Measurements from ENCODE around the gene PPIP5K2. TPM values are rescaled to one million over a fixed set of nuclear protein-coding genes. Genes with fewer than 3 reads are reported as not detected.

Gene PPIP5K2
- total and polyA plus RNA-seq, 3 donors from 2014 or later: 23.7 to 42.8 (median 30.4) TPM

DNA sequence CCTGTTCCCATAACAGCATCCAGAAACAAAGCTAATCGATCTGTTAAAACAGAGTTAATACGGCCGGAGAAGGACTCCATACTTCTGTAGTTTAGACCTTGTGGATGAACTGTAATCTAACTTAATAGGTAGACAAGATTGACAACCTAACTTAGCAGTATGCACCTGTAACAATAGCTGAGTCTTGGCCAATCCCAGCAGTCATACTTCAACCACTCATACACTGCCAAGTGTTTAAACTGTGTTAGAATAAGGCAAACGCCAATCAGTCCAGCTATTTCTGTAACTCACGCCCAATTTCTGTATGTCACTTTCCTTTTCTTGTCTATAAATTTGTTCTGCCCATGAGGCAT is 104.8 kb downstream of the PPIP5K2 start:
- no peak for DNase-seq
- no peak overlapping the region for H3K4me3 ChIP-seq
- intact Hi-C loops (cut with DNase I; ENCODE audit: low total_unique reads): no loop called here
- WGBS, 2 donors: 55 to 66% methylated on average over 5 of the region's 5 CpGs
- no peaks in the 10 kb centered on the region for H3K36me3 ChIP-seq (ENCODE audit: low read depth, missing control alignments)
- no peak overlapping the region for H3K27ac ChIP-seq
- H3K9me3 ChIP-seq: no peaks in the 10 kb centered on the region
- TF ChIP-seq, protein P1, sequence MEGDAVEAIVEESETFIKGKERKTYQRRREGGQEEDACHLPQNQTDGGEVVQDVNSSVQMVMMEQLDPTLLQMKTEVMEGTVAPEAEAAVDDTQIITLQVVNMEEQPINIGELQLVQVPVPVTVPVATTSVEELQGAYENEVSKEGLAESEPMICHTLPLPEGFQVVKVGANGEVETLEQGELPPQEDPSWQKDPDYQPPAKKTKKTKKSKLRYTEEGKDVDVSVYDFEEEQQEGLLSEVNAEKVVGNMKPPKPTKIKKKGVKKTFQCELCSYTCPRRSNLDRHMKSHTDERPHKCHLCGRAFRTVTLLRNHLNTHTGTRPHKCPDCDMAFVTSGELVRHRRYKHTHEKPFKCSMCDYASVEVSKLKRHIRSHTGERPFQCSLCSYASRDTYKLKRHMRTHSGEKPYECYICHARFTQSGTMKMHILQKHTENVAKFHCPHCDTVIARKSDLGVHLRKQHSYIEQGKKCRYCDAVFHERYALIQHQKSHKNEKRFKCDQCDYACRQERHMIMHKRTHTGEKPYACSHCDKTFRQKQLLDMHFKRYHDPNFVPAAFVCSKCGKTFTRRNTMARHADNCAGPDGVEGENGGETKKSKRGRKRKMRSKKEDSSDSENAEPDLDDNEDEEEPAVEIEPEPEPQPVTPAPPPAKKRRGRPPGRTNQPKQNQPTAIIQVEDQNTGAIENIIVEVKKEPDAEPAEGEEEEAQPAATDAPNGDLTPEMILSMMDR (IDR thresholded peaks at IDR 0.05): no peak
- H3K4me1 ChIP-seq: no peaks in the 10 kb centered on the region
- H3K27me3 ChIP-seq: no peaks in the 10 kb centered on the region

DNA sequence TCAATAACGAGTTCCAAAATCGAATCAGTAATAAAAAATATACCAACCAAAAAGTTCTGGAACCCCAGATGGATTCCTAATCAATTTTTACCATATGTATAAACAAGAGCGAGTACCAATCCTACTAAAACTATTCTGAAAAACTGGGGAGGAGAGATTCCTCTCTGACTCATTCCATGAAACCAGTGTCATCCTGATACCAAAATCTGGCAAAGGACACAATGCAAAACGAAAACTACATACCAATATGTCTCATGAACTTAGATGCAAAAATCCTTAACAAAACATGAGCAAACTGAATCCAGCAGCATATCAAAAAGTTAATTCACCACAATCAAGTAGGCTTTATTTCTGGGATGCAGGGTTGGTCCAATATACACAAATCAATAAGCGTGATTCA is 108.0 kb downstream of the PPIP5K2 start:
- Histone ChIP-seq H3K4me3 (no peak overlapping the region), H3K9me3 (no peaks in the 10 kb centered on the region), H3K36me3 (ENCODE audit: low read depth, missing control alignments) (no peaks in the 10 kb centered on the region), H3K4me1 (no peaks in the 10 kb centered on the region), H3K27ac (no peak overlapping the region), H3K27me3 (no peaks in the 10 kb centered on the region)
- 94% methylated on average over 5 of the region's 5 CpGs for WGBS, 2 donors
- DNase-seq: no peak
- intact Hi-C loops (cut with DNase I; ENCODE audit: low total_unique reads): no loop called here
- no peak for TF ChIP-seq POLR2A (IDR thresholded peaks at IDR 0.05)
- TF ChIP-seq, protein P1 (IDR thresholded peaks at IDR 0.05): no peak

DNA sequence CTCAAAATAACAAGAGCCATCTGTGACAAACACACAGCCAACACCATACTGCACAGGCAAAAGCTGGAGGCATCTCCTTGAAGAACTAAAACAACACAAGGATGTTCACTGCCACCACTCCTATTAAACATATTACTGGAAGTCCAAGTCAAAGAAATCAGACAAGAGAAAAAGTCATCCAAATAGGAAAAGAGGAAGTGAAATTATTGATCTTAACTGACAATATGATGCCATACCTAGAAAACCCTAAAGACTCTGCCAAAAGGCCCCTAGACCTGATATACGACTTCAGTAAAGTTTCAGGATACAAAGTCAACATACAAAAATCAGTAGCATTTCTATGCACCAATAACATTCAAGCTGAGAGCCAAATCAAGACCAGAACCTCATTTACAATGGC is 108.5 kb downstream of the PPIP5K2 start:
- H3K27ac ChIP-seq: no peak overlapping the region
- H3K27me3 ChIP-seq: no peaks in the 10 kb centered on the region
- no peak for TF ChIP-seq POLR2A (IDR thresholded peaks at IDR 0.05)
- TF ChIP-seq, protein P1 (IDR thresholded peaks at IDR 0.05): no peak
- H3K9me3 ChIP-seq: no peaks in the 10 kb centered on the region
- WGBS, 2 donors: 85 to 95% methylated on average over 1 of the region's 1 CpG
- no peak for DNase-seq
- no peaks in the 10 kb centered on the region for H3K36me3 ChIP-seq (ENCODE audit: low read depth, missing control alignments)
- H3K4me1 ChIP-seq: no peaks in the 10 kb centered on the region
- H3K4me3 ChIP-seq: no peak overlapping the region
- intact Hi-C loops (cut with DNase I; ENCODE audit: low total_unique reads): no loop called here

- peak; percentile 46 for DNase-seq
- Histone ChIP-seq H3K27me3 (no peaks in the 10 kb centered on the region), H3K9me3 (no peaks in the 10 kb centered on the region), H3K27ac (no peak overlapping the region), H3K4me1 (no peaks in the 10 kb centered on the region), H3K36me3 (ENCODE audit: low read depth, missing control alignments) (no peaks in the 10 kb centered on the region), H3K4me3 (no peak overlapping the region)
- WGBS, 2 donors: 84 to 88% methylated on average over 7 of the region's 7 CpGs
- intact Hi-C loops (cut with DNase I; ENCODE audit: low total_unique reads): no loop called here
- TF ChIP-seq, protein P1 (IDR thresholded peaks at IDR 0.05): peak; percentile 62 to 72 (median 69)
- TF ChIP-seq POLR2A (IDR thresholded peaks at IDR 0.05): no peak
Measured at GRCh38 chr5:103232393-103232999, 112.4 kb downstream of the PPIP5K2 start.

GRCh38 chr5:103234239-103234975 is 114.3 kb downstream of the PPIP5K2 start:
- H3K4me3 ChIP-seq: no peak overlapping the region
- no peaks in the 10 kb centered on the region for H3K27me3 ChIP-seq
- H3K4me1 ChIP-seq: no peaks in the 10 kb centered on the region
- intact Hi-C loops (cut with DNase I; ENCODE audit: low total_unique reads): no loop called here
- H3K36me3 ChIP-seq (ENCODE audit: low read depth, missing control alignments): no peaks in the 10 kb centered on the region
- WGBS, 2 donors: 79 to 84% methylated on average over 4 of the region's 4 CpGs
- no peak for DNase-seq
- H3K27ac ChIP-seq: no peak overlapping the region
- TF ChIP-seq POLR2A (IDR thresholded peaks at IDR 0.05): no peak
- TF ChIP-seq, protein P1 (IDR thresholded peaks at IDR 0.05): no peak
- no peaks in the 10 kb centered on the region for H3K9me3 ChIP-seq

All from testis (tissue), 3 donors.